Activated CD4-positive, alpha-beta T cell treated with anti-CD3 and anti-CD28 coated beads, Interleukin-2, amount 10 ng/mL, durations not matched to agents 7 days and 5 days (primary cell): Measurements from ENCODE around the gene PPP1R12B. TPM values are rescaled to one million over a fixed set of nuclear protein-coding genes. Genes with fewer than 3 reads are reported as not detected.
"Not testable (repeated sequence)": the region's sequence is repeated elsewhere in the genome, so short reads cannot be mapped to it uniquely, and the experiment has no call there.

Source experiments
- CTCF ChIA-PET: fragments of 350-600 bp; sonication (Branson Sonifier 250); formaldehyde crosslinking; loops from one replicate; lab custom pipeline; 2021; ENCODE audit warnings: antibody characterized with exemption; lab: Charles Lee
- POLR2A ChIA-PET: fragments of 350-600 bp; sonication (Branson Sonifier 250); formaldehyde crosslinking; loops from one replicate; lab custom pipeline; 2021; ENCODE audit warnings: antibody characterized with exemption; lab: Charles Lee
- DNase-seq: peaks from one replicate; pipeline ENCODE4 v3.0.0-alpha.2; 2020
- H3K27ac Mint-ChIP-seq: one replicate; pipeline ENCODE4 v1.8.0; 2021; ENCODE audit warnings: mild to moderate bottlenecking, moderate library complexity, mixed read lengths
- H3K27me3 Mint-ChIP-seq: one replicate; pipeline ENCODE4 v1.8.0; 2021; ENCODE audit warnings: mixed read lengths
- H3K36me3 Mint-ChIP-seq: one replicate; pipeline ENCODE4 v1.8.0; 2021; ENCODE audit warnings: low read depth, mixed read lengths
- H3K4me1 Mint-ChIP-seq: one replicate; pipeline ENCODE4 v1.8.0; 2021; ENCODE audit warnings: mixed read lengths
- H3K4me3 Mint-ChIP-seq: one replicate; pipeline ENCODE4 v1.8.0; 2021; ENCODE audit warnings: mild to moderate bottlenecking, moderate library complexity, mixed read lengths
- H3K9me3 Mint-ChIP-seq: one replicate; pipeline ENCODE4 v1.8.0; 2021; ENCODE audit warnings: mixed read lengths
- total RNA-seq, 2 experiments: library from RNA; stranded (reverse); gene quantifications; one replicate each; pipeline ENCODE4 v1.2.3, GENCODE V29; 2021

PPP1R12B gene
- total RNA-seq, 2 experiments from 2014 or later = 20.2 to 25.0 TPM

GRCh38 chr1:202544766-202545449 is 196.4 kb downstream of the PPP1R12B start:
- DNase-seq, H3K27me3 Mint-ChIP-seq, H3K9me3 Mint-ChIP-seq, H3K4me3 Mint-ChIP-seq, H3K36me3 Mint-ChIP-seq, POLR2A ChIA-PET, H3K27ac Mint-ChIP-seq: not testable (repeated sequence)
- peaks cover 19% of the 10 kb centered on the region for H3K4me1 Mint-ChIP-seq
- CTCF ChIA-PET = interaction anchor here (0.6 kb wide), 1 partner anchor 1167 kb away, joined by 3 read pairs; no protein-coding TSS in a partner anchor

DNA sequence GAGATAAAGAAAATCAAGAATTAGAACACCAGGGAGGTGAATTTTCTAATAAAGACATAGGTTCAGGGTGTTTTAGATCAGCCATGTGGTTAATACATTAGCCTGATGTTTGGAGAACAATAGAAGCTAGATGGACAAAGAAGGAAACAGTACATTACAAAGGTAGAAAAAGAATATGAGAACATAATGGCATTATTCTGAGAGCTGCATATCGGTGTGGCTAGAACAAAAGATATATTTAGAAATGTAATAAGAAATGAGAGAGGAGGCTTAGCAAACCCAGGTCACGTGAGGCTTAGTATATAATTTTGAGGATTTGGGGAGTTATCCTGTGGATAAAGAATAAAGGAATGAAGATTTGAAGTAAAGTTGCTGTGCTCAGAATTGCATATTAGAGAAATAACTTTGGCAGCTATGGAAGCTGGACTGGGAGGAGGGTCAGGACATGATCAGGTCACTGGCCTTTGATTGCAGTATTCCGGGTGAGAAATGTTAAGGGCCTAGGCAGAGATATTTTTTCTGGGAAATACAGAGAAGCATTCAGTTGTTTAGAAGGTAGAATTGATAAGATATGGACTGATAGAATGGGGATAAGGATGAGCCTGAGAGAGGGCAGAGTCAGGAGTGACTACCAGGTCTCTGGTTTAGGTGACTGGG is 197.3 kb downstream of the PPP1R12B start:
- POLR2A ChIA-PET, H3K36me3 Mint-ChIP-seq, DNase-seq, H3K27me3 Mint-ChIP-seq, H3K9me3 Mint-ChIP-seq, H3K4me3 Mint-ChIP-seq, CTCF ChIA-PET, H3K27ac Mint-ChIP-seq: not testable (repeated sequence)
- peaks cover 19% of the 10 kb centered on the region for H3K4me1 Mint-ChIP-seq

GRCh38 chr1:202546377-202546776 is 197.9 kb downstream of the PPP1R12B start:
- H3K4me1 Mint-ChIP-seq = peaks cover 19% of the 10 kb centered on the region
- POLR2A ChIA-PET, H3K9me3 Mint-ChIP-seq, H3K27ac Mint-ChIP-seq, CTCF ChIA-PET, DNase-seq, H3K27me3 Mint-ChIP-seq, H3K36me3 Mint-ChIP-seq, H3K4me3 Mint-ChIP-seq: not testable (repeated sequence)

DNA sequence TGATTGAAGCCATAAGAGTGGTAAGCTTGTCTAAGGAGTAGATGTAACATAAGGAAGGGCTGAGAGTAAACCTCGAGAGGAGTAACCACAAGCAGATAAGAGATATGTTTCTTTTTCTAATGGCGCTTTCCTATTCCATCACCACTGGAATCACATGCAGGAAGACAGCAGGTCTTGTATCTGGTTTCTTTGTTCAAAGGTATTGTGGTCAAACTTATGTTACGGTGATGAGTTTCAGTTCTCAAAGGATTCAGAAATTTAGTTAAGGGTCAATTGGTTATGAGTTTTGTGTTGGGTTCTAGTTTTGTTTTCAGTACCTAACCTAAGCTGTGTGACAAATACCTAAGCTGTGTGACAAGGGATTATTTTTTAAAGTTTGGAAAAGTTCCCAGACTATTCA is 198.3 kb downstream of the PPP1R12B start:
- H3K9me3 Mint-ChIP-seq, H3K36me3 Mint-ChIP-seq, H3K27me3 Mint-ChIP-seq, CTCF ChIA-PET, H3K27ac Mint-ChIP-seq, DNase-seq, H3K4me3 Mint-ChIP-seq, POLR2A ChIA-PET: not testable (repeated sequence)
- H3K4me1 Mint-ChIP-seq = peaks cover 19% of the 10 kb centered on the region

DNA sequence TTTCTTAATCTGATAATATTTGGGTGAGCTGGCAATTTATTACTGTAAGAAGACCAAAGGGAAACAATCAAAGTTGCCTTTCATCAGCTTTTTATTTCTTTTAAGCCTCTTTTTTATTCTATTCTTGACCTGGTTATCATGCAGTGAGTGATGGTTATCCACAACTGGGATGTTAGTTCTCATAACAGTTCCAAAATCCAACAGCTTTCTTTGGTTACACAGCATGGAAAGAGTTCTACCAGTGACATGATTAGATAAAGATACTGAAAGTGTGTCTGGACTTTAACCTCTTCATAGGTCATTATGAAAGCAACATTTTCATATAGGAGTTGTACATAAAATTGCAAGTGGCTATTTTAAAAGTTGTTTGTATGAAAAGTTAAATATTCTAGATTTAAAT is 198.7 kb downstream of the PPP1R12B start:
- no peaks in the 10 kb centered on the region for H3K36me3 Mint-ChIP-seq
- POLR2A ChIA-PET = no interaction called here
- peaks cover 19% of the 10 kb centered on the region for H3K4me1 Mint-ChIP-seq
- H3K4me3 Mint-ChIP-seq = no peak overlapping the region
- H3K9me3 Mint-ChIP-seq = no peaks in the 10 kb centered on the region
- no peak overlapping the region for H3K27ac Mint-ChIP-seq
- H3K27me3 Mint-ChIP-seq = no peaks in the 10 kb centered on the region
- no peak for DNase-seq
- CTCF ChIA-PET = no interaction called here

DNA sequence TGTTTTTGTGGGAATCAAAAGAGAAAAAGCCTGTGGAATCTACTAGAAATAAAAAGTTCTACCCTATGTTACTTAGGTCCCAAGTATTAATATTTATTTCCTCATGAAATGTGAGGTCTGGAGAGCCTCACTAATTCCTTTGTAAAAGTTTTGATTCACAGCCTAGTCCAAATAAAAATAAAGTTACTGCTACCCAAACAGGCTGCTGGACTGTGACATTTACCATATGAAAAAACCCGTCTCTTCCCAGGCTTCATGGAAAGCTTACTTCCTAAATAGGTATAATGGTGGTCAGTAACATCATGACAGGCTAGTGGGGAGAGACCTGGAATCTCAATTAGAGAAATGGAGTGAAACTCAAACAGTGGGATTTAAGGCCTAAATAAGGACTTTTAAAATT is 201.6 kb downstream of the PPP1R12B start:
- CTCF ChIA-PET = interaction anchor here (0.7 kb wide), 1 partner anchor 684 kb away, joined by 3 read pairs; no protein-coding TSS in a partner anchor
- POLR2A ChIA-PET, H3K36me3 Mint-ChIP-seq, H3K4me3 Mint-ChIP-seq, H3K27me3 Mint-ChIP-seq, DNase-seq, H3K9me3 Mint-ChIP-seq, H3K27ac Mint-ChIP-seq: not testable (repeated sequence)
- H3K4me1 Mint-ChIP-seq = peaks cover 23% of the 10 kb centered on the region

DNA sequence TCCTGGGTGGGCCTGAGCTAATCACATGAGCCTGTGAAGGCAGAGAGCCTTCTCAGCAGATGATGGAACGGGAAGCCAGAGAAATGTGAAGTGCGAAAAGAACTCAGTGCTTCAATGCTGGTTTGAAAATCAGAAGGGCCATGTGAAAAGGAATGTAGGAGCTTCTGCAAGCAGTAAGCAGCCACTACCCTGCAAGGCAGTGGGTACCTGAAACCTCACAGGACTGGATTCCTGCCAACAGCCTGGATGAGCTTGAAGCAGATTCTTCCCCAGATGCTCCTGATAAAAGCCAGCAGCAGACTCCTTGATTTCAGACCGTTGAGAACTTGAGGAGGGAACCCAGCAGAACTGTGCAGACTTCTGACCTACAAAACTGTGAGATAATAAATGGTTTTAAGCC is 203.2 kb downstream of the PPP1R12B start:
- ChIA-PET CTCF (no interaction called here), POLR2A (no interaction called here)
- no peak overlapping the region for H3K4me3 Mint-ChIP-seq
- no peak overlapping the region for H3K27ac Mint-ChIP-seq
- no peak for DNase-seq
- peaks cover 9% of the 10 kb centered on the region for H3K4me1 Mint-ChIP-seq
- no peaks in the 10 kb centered on the region for H3K36me3 Mint-ChIP-seq
- H3K9me3 Mint-ChIP-seq = no peaks in the 10 kb centered on the region
- H3K27me3 Mint-ChIP-seq = no peaks in the 10 kb centered on the region

DNA sequence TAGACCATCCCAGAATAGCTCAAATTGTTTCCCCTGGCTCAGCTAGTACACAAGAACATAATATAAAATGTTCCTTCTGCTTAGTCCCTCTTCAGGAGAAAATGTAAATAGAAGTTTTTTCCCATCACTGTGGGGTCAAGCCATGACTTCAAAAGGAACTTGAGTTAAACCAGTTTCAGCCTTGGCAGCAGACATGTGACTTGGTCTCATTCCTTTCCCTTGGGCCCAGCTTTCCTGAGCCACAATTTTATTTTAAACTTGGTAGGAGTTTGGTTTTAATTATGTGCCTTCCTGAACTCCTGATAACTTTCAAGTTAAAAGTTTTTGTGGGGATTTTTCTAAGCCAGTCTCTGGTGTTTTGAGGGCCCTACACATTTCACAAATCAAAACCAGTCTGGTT is 204.1 kb downstream of the PPP1R12B start:
- DNase-seq, H3K4me3 Mint-ChIP-seq, H3K27ac Mint-ChIP-seq, H3K36me3 Mint-ChIP-seq, POLR2A ChIA-PET, H3K9me3 Mint-ChIP-seq, H3K27me3 Mint-ChIP-seq, H3K4me1 Mint-ChIP-seq: not testable (repeated sequence)
- CTCF ChIA-PET = interaction anchor here (1.1 kb wide), 1 partner anchor 54 kb away, joined by 3 read pairs; no protein-coding TSS in a partner anchor

DNA sequence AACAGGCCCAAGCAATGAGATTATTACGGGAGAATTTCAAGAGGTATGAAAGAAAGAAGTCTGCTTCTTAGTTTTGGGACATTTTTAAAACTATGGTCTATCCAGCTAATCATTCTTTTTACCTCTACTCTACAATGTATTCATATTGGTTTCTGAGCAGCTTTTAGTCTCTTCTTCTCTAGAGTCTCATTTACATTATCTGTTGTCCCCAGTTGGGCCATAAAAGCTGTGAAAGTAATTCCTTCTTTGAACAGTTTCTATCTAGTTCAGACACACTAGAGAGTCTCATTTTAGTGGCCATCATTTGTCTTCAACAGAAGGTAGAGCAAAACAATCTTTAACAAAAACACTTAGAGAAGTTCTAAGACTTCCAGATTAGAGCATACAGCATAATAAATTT is 204.6 kb downstream of the PPP1R12B start:
- DNase-seq, H3K4me3 Mint-ChIP-seq, H3K27me3 Mint-ChIP-seq, H3K27ac Mint-ChIP-seq, H3K36me3 Mint-ChIP-seq, POLR2A ChIA-PET, H3K9me3 Mint-ChIP-seq, H3K4me1 Mint-ChIP-seq: not testable (repeated sequence)
- CTCF ChIA-PET = interaction anchor here (1.1 kb wide), 1 partner anchor 53 kb away, joined by 3 read pairs; no protein-coding TSS in a partner anchor

DNA sequence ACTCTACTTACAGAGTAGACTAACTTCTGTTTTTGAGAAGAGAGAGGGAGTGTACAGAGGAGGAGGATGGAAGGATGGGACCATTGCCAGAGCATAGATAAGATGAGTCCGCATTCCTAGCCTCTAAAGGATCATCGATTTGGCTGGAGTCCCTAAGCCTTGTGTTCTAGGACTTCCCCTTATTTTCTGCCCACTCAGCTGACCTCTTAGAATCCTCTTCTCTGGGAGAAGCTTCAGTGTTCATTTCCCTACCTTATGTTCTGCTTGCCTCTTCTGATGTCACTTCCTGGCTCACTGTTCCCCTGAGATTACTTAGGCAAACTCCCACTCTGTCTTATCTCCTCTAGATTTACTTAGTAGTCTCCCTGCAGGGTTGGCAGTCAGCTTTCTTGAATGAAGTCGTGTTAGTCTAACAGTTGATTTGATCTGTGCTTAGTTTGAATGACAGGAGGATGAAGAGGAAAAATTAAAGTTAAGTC is 205.1 kb downstream of the PPP1R12B start:
- H3K4me1 Mint-ChIP-seq = peaks cover 3% of the 10 kb centered on the region
- no peaks in the 10 kb centered on the region for H3K9me3 Mint-ChIP-seq
- H3K4me3 Mint-ChIP-seq = no peak overlapping the region
- no peaks in the 10 kb centered on the region for H3K27me3 Mint-ChIP-seq
- no peak for DNase-seq
- no peaks in the 10 kb centered on the region for H3K36me3 Mint-ChIP-seq
- ChIA-PET CTCF (interaction anchor here (1.4 kb wide), 1 partner anchor 9 kb away, joined by 3 read pairs; no protein-coding TSS in a partner anchor), POLR2A (no interaction called here)
- no peak overlapping the region for H3K27ac Mint-ChIP-seq

GRCh38 chr1:202554619-202555018 is 206.1 kb downstream of the PPP1R12B start:
- H3K4me1 Mint-ChIP-seq, DNase-seq, H3K27me3 Mint-ChIP-seq, H3K36me3 Mint-ChIP-seq, POLR2A ChIA-PET, H3K9me3 Mint-ChIP-seq, H3K27ac Mint-ChIP-seq, H3K4me3 Mint-ChIP-seq: not testable (repeated sequence)
- CTCF ChIA-PET = interaction anchor here (1.4 kb wide), 1 partner anchor 8 kb away, joined by 3 read pairs; no protein-coding TSS in a partner anchor

GRCh38 chr1:202556037-202556436 is 207.5 kb downstream of the PPP1R12B start:
- DNase-seq, H3K4me3 Mint-ChIP-seq, H3K27me3 Mint-ChIP-seq, CTCF ChIA-PET, H3K4me1 Mint-ChIP-seq, H3K9me3 Mint-ChIP-seq, H3K36me3 Mint-ChIP-seq, H3K27ac Mint-ChIP-seq, POLR2A ChIA-PET: not testable (repeated sequence)

GRCh38 chr1:202557662-202558061 is 209.2 kb downstream of the PPP1R12B start:
- H3K4me1 Mint-ChIP-seq, H3K36me3 Mint-ChIP-seq, H3K9me3 Mint-ChIP-seq, H3K4me3 Mint-ChIP-seq, H3K27ac Mint-ChIP-seq, CTCF ChIA-PET, POLR2A ChIA-PET, DNase-seq, H3K27me3 Mint-ChIP-seq: not testable (repeated sequence)
